Fibroblast of mammary gland (primary cell): ENCODE results near the gene NRXN3.

ENCODE experiments used
- DNase-seq: peaks from one replicate; pipeline ENCODE4 v3.0.0-alpha.2; 2010; ENCODE audit warnings: low read depth
- H3K4me3 ChIP-seq: 2 replicates; pipeline ENCODE4 v1.5.1; 2011; ENCODE audit warnings: low read depth, mild to moderate bottlenecking, low read length, moderate library complexity; ENCODE audit not compliant: control insufficient read depth
- TF ChIP-seq, protein P1 (sequence below): conservative IDR thresholded peaks from 2 replicates; pipeline ENCODE4 v1.5.1; 2011; ENCODE audit warnings: low read depth, low read length, inconsistent platforms; ENCODE audit not compliant: control insufficient read depth, insufficient read depth

Gene NRXN3

DNA sequence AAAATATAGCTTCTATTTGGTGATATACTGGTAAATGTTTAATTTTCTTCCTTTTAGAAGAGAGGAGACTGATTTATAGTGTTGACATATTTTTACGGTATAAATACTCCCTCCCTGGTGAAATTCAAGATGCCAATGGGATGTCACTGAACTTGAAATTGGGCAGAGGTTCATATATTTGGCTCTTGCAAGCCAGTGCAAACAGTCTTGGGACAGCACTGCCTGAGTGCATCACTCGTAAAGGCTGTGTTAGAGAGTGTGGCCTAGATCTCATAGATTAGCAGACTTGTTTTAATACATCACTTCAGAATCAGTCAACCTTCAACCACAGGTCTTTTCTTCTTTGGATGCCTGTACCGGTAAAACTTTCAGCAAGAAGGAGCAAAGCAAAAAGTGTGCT lies 681.0 kb downstream of the NRXN3 start:
- H3K4me3 ChIP-seq: no peak overlapping the region
- DNase-seq: no peak
- TF ChIP-seq, protein P1, sequence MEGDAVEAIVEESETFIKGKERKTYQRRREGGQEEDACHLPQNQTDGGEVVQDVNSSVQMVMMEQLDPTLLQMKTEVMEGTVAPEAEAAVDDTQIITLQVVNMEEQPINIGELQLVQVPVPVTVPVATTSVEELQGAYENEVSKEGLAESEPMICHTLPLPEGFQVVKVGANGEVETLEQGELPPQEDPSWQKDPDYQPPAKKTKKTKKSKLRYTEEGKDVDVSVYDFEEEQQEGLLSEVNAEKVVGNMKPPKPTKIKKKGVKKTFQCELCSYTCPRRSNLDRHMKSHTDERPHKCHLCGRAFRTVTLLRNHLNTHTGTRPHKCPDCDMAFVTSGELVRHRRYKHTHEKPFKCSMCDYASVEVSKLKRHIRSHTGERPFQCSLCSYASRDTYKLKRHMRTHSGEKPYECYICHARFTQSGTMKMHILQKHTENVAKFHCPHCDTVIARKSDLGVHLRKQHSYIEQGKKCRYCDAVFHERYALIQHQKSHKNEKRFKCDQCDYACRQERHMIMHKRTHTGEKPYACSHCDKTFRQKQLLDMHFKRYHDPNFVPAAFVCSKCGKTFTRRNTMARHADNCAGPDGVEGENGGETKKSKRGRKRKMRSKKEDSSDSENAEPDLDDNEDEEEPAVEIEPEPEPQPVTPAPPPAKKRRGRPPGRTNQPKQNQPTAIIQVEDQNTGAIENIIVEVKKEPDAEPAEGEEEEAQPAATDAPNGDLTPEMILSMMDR: no peak

DNA sequence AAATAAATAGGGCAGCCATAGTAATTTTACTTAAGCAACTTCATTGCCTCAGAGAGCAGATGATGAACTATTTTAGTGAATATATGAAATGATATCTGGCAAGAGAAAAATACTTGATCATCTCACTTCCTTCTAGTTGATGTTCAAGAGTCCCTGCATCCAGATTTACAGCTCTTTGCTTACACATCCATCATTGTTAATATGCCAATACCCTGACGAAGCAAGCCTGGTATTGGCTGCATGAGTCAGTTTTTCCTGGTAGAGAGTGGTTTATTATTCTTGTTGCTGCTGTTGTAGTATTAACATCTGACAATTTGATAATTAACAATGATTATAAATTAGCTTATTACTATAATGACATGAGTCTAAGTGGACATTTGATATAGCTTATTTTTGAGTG lies 681.9 kb downstream of the NRXN3 start:
- no peak overlapping the region for H3K4me3 ChIP-seq
- TF ChIP-seq, protein P1: no peak
- DNase-seq: no peak

DNA sequence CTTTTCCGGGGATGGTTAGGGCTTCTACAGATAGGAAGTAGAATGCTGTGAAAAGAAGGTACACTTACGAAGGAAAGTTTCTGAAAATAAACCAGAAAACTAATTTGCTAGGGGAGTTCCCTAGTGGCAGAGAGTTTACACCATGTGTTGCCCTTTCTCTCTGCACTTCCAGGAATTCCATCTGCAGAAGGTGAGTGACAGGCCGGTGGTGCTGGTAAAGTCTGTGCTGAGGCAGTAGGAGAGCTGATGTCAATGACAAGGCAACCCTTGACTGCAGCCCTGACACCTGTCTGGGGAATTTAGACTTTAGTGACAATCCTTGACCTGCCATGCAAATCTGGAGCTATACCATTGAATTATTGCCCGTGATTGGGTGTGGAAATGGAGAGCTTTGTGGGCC lies 687.8 kb downstream of the NRXN3 start:
- no peak for DNase-seq
- H3K4me3 ChIP-seq: no peak overlapping the region
- TF ChIP-seq, protein P1: no peak

DNA sequence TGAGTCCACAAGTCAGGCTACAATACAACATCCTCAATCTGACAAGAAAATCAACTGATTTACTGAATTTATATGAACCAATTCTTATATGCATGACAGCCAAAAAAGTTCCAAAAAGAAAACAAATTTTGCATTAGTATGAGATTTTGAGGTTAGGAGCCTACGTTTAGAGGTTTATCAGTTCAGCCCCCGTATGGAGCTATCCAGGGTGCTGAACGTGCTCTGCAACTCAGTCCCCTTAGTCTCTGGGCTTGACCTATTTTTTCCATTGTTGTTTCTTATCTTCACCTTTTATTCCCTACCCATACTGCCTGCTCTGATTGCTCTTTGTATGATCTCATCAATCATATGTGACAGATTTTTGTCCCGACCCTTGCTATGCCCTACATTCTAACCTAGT lies 693.0 kb downstream of the NRXN3 start:
- DNase-seq: peak; percentile 51
- TF ChIP-seq, protein P1: no peak
- H3K4me3 ChIP-seq: no peak overlapping the region

DNA sequence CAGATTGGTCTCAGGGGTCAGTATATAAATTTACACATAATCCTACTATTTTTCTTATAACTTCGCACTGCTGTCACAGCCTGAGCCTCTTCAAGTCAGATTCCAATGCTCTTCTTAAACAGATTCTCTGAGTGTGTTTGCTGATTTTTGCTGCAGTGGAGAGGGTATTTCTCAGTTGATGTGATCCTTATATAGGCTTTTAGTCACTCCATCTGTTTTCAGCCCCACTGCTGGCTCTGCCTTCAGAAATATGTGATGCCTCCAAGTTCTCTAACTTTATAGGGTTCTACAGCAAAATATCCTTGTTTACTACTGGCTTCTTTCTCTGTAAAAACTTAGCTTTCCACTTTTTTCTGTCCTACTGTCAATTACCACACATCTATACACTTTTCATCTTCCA lies 702.7 kb downstream of the NRXN3 start:
- TF ChIP-seq, protein P1: no peak
- no peak overlapping the region for H3K4me3 ChIP-seq
- no peak for DNase-seq

DNA sequence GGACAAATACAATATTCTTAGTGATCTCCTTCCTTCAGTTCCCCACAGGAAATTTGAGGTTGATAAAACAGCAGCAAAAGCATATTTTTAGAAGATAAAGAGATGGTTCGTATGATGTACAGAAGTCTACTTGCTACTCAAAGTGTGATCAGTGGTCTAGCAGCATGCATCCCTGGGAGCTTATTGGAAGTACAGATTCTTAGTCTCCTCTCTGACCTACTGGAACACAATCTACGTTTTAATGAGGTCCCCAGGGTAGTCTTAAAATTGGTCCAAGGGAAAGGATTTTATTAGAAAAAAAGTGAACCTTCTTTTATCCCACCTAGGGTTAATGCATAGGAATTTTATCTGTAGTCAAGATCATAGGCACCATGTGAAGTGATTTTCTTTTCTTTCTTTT lies 703.4 kb downstream of the NRXN3 start:
- H3K4me3 ChIP-seq: no peak overlapping the region
- TF ChIP-seq, protein P1: no peak
- no peak for DNase-seq

DNA sequence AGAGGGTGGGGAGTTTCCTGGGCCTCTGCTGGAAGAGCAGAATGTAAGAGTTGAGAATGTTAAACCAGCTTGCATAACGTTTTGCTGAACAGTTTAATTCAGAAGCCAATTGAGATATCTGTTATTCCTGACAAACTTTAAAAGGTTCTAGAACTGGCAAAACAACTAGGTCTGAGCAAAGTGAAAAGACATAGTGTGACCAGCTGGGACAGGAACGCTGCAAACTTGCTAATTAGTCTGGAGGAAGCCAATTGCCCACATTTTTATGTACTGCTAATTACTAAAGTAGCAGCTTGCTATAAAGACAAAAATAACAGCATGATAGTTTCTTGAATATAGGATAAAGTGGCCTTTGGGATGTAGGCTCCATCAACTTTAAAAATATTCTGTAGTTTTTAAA lies 704.9 kb downstream of the NRXN3 start:
- TF ChIP-seq, protein P1: no peak
- H3K4me3 ChIP-seq: no peak overlapping the region
- no peak for DNase-seq
